ENCODE data around the gene TGIF2. TPM values are rescaled to one million over a fixed set of nuclear protein-coding genes. Genes with fewer than 3 reads are reported as not detected.

TGIF2 gene
- total and polyA plus RNA-seq, 2 donors (not counting 3 experiments of a cell fraction or from before 2014, with no cell fraction given), result 18.9 to 21.0 TPM

DNA sequence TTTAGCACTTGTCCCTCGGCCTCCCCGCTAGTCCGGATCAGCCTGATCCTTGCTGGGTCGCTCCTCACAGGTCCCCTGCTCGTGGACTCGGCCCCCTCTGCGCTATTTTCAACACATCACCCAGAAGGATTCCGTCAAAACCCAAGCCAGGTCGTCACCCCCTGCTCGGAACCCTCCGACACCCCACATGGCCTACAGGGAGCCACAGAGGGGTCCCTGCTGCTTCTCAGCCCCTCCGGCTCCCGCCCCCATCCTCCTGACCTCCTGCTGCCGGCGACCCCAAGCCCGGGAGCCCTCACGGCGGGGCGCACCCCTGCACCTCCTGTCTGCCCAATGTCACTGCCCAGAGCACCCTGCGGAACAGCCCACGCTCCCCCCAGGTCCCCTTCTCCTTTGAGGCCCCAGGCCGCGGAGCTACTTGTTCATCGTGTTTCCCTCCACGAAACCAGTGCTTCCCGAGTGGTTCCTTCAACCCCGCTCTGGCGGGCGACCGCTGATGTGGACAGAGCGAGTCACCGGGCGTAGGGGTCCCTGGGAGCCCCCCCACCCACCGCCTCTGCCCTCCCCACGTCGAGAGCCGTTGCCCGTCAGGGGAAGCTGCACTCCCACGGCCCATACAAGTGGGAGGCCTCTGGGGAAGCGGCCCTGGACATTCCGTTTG, 32.7 kb upstream of the TGIF2 start:
- H3K4me3 ChIP-seq (replicated peaks in 1 of 3; ENCODE audit: insufficient read depth in 1 of 3, low read depth in 1 of 3, low read length in 3 of 3), result peak overlapping the region in 1 of 3 experiments; percentile 55
- TF ChIP-seq EZH2 (IDR thresholded peaks at IDR 0.05; ENCODE audit: borderline replicate concordance, low read depth, low read length, severe bottlenecking), result no peak
- no peak for TF ChIP-seq MAX (IDR thresholded peaks at IDR 0.05; ENCODE audit: insufficient read depth, insufficient read length)
- no peak for TF ChIP-seq POLR2AphosphoS5 (IDR thresholded peaks at IDR 0.05; ENCODE audit: insufficient read depth, low read depth, low read length)
- TF ChIP-seq JUN (IDR thresholded peaks at IDR 0.05; ENCODE audit: borderline replicate concordance, insufficient read depth, insufficient read length, low read depth), result no peak
- TF ChIP-seq MYC (IDR thresholded peaks at IDR 0.05; ENCODE audit: low read depth, low read length), result no peak
- TF ChIP-seq FOS (IDR thresholded peaks at IDR 0.05; ENCODE audit: borderline replicate concordance, insufficient read depth, low read length), result no peak
- TF ChIP-seq GATA2 (IDR thresholded peaks at IDR 0.05; ENCODE audit: insufficient read depth, insufficient read length, low read depth, low read length), result no peak
- TF ChIP-seq, protein P1, sequence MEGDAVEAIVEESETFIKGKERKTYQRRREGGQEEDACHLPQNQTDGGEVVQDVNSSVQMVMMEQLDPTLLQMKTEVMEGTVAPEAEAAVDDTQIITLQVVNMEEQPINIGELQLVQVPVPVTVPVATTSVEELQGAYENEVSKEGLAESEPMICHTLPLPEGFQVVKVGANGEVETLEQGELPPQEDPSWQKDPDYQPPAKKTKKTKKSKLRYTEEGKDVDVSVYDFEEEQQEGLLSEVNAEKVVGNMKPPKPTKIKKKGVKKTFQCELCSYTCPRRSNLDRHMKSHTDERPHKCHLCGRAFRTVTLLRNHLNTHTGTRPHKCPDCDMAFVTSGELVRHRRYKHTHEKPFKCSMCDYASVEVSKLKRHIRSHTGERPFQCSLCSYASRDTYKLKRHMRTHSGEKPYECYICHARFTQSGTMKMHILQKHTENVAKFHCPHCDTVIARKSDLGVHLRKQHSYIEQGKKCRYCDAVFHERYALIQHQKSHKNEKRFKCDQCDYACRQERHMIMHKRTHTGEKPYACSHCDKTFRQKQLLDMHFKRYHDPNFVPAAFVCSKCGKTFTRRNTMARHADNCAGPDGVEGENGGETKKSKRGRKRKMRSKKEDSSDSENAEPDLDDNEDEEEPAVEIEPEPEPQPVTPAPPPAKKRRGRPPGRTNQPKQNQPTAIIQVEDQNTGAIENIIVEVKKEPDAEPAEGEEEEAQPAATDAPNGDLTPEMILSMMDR (IDR thresholded peaks at IDR 0.05; ENCODE audit: extremely low read depth in 1 of 2, insufficient read depth in 1 of 2, low read depth in 1 of 2, low read length in 2 of 2), result no peak
- no peak for TF ChIP-seq POLR2A (IDR thresholded peaks at IDR 0.05; ENCODE audit: low read depth, low read length)
- no peaks in the 10 kb centered on the region for H3K27me3 ChIP-seq (ENCODE audit: control insufficient read depth in 2 of 2, insufficient read depth in 2 of 2, low read length in 2 of 2)
- no peaks in the 10 kb centered on the region for H3K36me3 ChIP-seq (ENCODE audit: control insufficient read depth in 2 of 2, extremely low read depth in 1 of 2, insufficient read depth in 2 of 2, low read length in 2 of 2)
- no peak for FAIRE-seq
- no peaks in the 10 kb centered on the region for H3K9me3 ChIP-seq (replicated peaks; ENCODE audit: control insufficient read depth, insufficient read depth, low read length)
- dilution Hi-C loops (cut with MboI; ENCODE audit: extremely low pct_ligation_motif_present, low sequenced_read_pairs) (no loop called here), intact Hi-C loops (cut with micrococcal nuclease) (loop anchor here (5.0 kb wide), 1 partner anchor 78 kb away; no protein-coding TSS in a partner anchor)
- peak overlapping the region; percentile 97 for H2AFZ ChIP-seq (ENCODE audit: low read depth, low read length)
- H3K4me1 ChIP-seq (ENCODE audit: control insufficient read depth, extremely low read depth, insufficient read depth, low read length), result peaks cover 11% of the 10 kb centered on the region
- DNase-seq (ENCODE audit: low read depth, low spot score), result no peak
- ChIA-PET POLR2A (interaction anchor here (0.6 to 1.5 kb wide), 2 partner anchors 29 to 65 kb away, joined by 3 to 5 read pairs; partner anchors contain the start of gene RAB5IF), CTCF (no interaction called here)
- H3K4me2 ChIP-seq (ENCODE audit: insufficient read depth, low read length), result peak overlapping the region; percentile 15
- no peaks in the 10 kb centered on the region for H4K20me1 ChIP-seq (replicated peaks; ENCODE audit: control insufficient read depth, extremely low read depth, insufficient read depth, low read length)
- H3K27ac ChIP-seq (ENCODE audit: insufficient read depth, low read depth, low read length), result no peak overlapping the region
- no TSS peak for BruUV-seq (replicated peaks)
- H3K79me2 ChIP-seq (ENCODE audit: control insufficient read depth, insufficient read depth, low read length), result no peaks in the 10 kb centered on the region
- no peak overlapping the region for H3K9ac ChIP-seq (replicated peaks; ENCODE audit: extremely low read depth, insufficient read depth, low read length)
- H3K9me1 ChIP-seq (replicated peaks; ENCODE audit: control insufficient read depth, extremely low read depth, insufficient read depth, low read length), result no peaks in the 10 kb centered on the region
